ENCODE data around the gene UNC13D.
"Not testable (repeated sequence)": the region's sequence is repeated elsewhere in the genome, so short reads cannot be mapped to it uniquely, and the experiment has no call there.

The UNC13D gene

GRCh38 chr17:75784473-75785015, 59.7 kb downstream of the UNC13D start, which contains the start of gene UNK:
Gene UNK, plus strand, starts transcription at chr17:75784806. Its CDS starts 75 bp downstream, at chr17:75784881.
- intact Hi-C loops (cut with DNase I), result loop anchor here (5.0 to 10.0 kb wide), 2 partner anchors 73 to 110 kb away; partner anchors contain the start of genes TRIM65 and WBP2
- DNase-seq, result peak; percentile 95 to 100 (median 98)

DNA sequence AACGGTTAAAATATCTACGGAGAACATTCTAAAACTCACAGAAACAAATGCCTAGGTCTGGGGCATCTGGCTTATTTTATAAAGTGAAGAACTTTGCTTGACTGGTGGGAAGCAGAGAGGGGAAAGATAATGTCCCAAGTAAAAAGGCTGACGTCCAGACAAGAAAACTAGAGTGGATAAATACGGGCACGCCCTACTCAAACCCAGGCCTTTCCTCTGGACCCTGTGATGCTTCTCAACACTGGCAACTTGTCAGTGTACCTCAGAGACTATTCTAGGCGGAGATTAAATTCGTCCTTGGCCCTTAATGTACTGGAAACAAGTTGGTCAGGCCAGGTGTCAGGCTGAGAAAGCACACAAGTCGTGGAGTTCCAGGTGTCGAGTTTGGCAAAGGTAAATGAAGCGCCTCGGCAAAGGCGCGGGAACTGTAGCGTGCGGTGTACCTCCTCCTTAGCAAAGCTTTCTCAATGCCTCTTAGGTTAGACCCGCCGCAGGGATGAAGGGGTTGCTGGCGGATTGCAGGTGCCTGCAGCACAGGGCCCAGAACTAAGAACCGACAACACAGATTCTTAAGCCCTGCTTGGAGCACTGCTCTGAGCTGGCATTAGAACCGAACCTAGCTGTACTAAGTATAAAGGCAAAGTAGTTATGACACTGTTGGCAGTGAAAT, 60.3 kb downstream of the UNC13D start:
- peak in 16 of 42 donors; percentile 10 to 55 (median 34) for DNase-seq
- intact Hi-C loops (cut with DNase I), result loop anchor here (5.0 to 10.0 kb wide), 2 partner anchors 73 to 111 kb away; partner anchors contain the start of genes TRIM65 and WBP2

- DNase-seq, result no peak
- intact Hi-C loops (cut with DNase I), result loop anchor here (5.0 to 10.0 kb wide), 2 partner anchors 74 to 112 kb away; partner anchors contain the start of genes TRIM65 and WBP2
Measured at GRCh38 chr17:75783069-75783783, 61.0 kb downstream of the UNC13D start.

GRCh38 chr17:75779987-75780889, 64.0 kb downstream of the UNC13D start:
- intact Hi-C loops (cut with DNase I), result loop anchor here (5.0 to 10.0 kb wide), 2 partner anchors 77 to 115 kb away; partner anchors contain the start of genes TRIM65 and WBP2
- DNase-seq, result no peak

GRCh38 chr17:75779250-75779986, 64.8 kb downstream of the UNC13D start:
- intact Hi-C loops (cut with DNase I), result no loop called here
- DNase-seq, result peak; percentile 91 to 99 (median 97)

DNA sequence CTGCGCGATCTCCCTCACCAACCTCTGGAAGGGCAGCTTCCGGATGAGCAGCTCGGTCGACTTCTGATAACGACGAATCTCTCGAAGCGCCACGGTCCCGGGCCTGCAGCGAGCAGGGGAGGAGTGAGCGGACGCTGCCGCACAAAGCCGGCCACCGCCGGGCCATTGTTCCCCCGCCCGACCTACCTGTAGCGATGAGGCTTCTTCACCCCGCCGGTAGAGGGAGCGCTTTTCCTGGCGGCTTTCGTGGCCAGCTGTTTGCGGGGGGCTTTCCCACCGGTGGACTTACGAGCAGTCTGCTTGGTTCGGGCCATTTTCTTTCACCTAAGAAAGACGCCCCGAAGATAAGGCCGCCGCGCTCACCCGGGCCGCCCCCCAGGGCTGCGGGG, 65.3 kb downstream of the UNC13D start:
- peak in 4 of 42 donors; percentile 33 to 53 (median 45) for DNase-seq
- intact Hi-C loops (cut with DNase I), result no loop called here

DNA sequence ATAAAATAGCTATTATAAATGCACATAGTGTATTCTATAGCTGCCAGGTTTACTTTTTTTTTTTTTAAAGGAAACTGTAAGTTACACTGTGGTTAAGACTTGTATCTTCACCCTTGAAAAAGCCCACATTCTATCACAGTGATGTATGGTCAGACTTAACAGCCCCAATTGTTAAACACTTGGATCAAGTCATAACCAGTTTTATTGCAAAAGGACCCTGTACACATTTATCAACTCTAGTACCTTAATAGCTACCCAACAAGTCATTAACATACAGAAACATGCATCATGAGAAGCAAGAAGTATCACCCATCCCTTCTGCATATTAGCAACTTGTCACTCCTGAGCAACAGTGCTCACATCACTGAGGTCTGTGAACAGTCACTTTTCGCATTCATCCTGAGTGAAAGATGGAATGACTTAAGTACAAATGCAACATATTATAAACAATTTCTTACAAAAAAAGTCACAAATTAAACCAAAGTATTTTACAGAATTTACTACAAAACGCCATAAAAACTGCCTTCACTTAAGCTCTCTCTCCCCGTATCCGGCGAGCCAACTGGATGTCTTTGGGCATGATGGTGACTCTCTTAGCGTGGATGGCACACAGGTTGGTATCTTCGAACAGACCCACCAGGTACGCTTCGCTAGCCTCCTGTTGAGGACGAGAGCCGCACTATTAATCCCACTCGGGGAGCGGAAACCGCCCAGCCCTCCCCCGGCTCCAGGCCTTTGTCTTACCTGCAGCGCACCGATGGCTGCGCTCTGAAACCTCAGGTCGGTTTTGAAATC, 65.9 kb downstream of the UNC13D start:
- intact Hi-C loops (cut with DNase I), result not testable (repeated sequence)
- peak in 2 of 42 donors; percentile 5 to 47 for DNase-seq

DNA sequence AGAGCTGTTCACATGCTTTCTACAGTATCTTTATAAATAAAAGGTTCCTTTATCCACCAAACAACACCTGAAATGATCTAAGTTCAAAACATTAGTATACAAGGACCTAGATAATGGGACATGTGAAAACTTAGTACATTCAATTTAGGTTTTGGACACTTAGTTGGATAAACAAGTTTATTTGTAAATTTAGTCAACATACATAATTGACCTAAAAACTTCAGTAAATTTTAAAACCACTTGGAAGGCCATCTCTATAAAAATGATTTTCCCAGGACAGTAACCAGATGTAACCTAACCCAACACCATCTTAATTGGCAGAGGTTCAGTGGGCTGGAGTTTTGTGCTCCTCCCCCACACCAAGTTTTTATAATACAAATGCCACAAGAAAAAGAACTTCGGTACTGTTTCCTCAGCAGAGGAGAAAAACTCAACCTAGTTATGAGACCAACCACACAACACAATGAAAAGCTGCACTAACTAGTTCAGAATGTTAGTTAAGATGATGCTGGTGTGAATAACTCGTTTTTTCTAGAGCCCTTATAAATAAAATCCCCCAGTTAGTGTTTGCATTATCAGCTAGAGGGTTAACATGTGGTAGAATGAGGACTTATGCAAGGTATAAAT, 66.8 kb downstream of the UNC13D start:
- DNase-seq, result no peak
- intact Hi-C loops (cut with DNase I), result no loop called here
